ENCODE results near the gene RASSF3.
"Not testable (repeated sequence)": the region's sequence is repeated elsewhere in the genome, so short reads cannot be mapped to it uniquely, and the experiment has no call there.

Gene RASSF3

DNA sequence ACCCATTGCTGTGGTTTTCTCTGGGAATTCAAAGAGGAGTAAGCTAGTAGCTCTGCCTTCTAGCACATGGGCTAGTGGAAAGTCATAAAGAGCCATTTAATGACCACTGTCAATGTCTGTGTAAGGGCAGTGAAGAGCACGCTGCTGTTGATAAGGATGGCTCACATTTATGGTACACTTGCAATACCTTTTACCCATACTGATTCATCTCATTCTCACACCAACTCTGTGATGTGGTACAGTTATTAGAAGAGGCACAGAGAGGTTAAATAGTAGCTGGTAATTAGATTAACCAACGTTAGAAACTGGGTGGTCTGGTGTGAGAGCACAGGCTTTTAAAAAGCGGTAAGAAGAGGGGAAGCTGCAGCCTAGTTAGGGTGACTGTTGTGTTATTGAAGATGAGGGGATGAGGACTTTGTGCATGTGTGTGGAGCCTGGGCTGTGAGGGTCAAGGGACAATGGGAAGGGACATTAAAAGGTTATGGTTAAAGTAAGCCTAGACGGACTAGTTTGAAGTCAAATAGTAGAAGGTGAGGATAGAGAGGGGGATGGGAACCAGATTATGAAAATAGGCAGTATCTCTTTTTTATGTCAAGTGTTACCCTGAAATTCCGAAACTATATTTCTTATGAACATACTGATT is 25.2 kb downstream of the RASSF3 start:
- no peak for ATAC-seq
- Mint-ChIP-seq H3K27ac (peak overlapping the region; percentile 1), H3K36me3 (peaks cover 57% of the 10 kb centered on the region), H3K27me3 (no peaks in the 10 kb centered on the region), H3K4me3 (peak overlapping the region; percentile 3), H3K9me3 (peaks cover 7% of the 10 kb centered on the region), H3K4me1 (peaks cover 83% of the 10 kb centered on the region)

DNA sequence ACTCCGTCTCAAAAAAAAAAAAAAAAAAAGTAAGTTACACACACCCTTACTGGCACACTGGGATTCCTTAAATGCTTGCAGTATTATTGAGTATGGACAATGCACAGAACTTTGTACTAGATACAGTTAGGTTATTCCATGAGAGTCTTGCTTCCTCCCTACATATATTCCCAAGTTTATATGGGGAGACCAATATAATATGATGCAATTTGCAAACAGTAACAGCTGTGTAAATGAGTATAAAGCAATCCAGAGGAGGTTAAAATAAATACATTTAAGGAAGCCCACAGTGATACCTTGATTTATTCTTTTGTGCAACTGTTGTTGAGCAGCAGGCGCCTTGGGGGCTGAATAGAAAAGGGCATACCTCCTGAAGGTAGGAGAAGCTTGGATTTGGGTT is 26.6 kb downstream of the RASSF3 start:
- no peak for ATAC-seq
- H3K36me3 Mint-ChIP-seq, result peaks cover 44% of the 10 kb centered on the region
- H3K4me1 Mint-ChIP-seq, result peaks cover 79% of the 10 kb centered on the region
- peaks cover 7% of the 10 kb centered on the region for H3K9me3 Mint-ChIP-seq
- no peaks in the 10 kb centered on the region for H3K27me3 Mint-ChIP-seq
- H3K4me3 Mint-ChIP-seq, result no peak overlapping the region
- H3K27ac Mint-ChIP-seq, result peak overlapping the region; percentile 50

DNA sequence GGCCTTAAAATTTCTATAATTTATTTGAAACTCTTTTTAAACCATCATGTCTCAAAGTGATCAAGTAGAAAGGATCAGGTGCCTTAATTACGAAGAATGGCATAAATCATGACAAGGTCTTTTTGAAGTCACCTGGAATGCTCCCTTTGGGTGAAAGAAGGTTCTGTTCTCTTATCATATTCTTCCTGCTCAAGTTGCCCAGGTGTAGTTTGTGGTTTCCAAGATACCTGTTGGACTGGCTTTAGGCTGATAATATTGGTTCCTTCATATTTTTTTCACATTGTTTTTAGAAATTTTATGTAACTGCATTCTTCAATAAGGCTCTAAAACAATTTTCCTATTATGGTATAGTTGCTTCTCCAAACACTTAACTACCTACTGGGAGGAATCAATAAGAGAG is 29.2 kb downstream of the RASSF3 start:
- H3K9me3 Mint-ChIP-seq, result peaks cover 3% of the 10 kb centered on the region
- H3K4me1 Mint-ChIP-seq, result peaks cover 77% of the 10 kb centered on the region
- no peak overlapping the region for H3K27ac Mint-ChIP-seq
- H3K4me3 Mint-ChIP-seq, result no peak overlapping the region
- ATAC-seq, result no peak
- H3K27me3 Mint-ChIP-seq, result no peaks in the 10 kb centered on the region
- H3K36me3 Mint-ChIP-seq, result peaks cover 26% of the 10 kb centered on the region

DNA sequence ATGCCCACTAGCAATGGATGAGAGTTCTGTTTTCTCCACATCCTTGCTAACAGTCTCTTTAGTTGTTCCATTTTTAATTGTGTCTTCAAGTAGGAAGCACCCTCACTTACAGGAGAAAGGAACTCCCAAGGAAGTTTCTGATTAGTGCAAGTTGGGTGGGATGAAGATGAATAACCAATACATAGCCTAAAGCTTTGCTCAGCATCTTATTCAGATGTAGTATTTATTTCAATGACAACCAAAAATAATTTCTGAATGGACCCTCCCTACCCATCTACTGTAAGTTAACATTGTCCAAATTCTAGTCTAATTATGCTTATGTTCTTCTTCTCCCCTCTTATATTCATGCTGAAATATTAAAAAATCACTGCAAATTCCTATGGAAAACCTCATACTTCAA is 36.0 kb downstream of the RASSF3 start:
- ATAC-seq, result no peak
- H3K36me3 Mint-ChIP-seq, result peaks cover 16% of the 10 kb centered on the region
- H3K4me3 Mint-ChIP-seq, result no peak overlapping the region
- H3K4me1 Mint-ChIP-seq, result peaks cover 76% of the 10 kb centered on the region
- H3K27ac Mint-ChIP-seq, result peak overlapping the region; percentile 57
- H3K9me3 Mint-ChIP-seq, result no peaks in the 10 kb centered on the region
- no peaks in the 10 kb centered on the region for H3K27me3 Mint-ChIP-seq

DNA sequence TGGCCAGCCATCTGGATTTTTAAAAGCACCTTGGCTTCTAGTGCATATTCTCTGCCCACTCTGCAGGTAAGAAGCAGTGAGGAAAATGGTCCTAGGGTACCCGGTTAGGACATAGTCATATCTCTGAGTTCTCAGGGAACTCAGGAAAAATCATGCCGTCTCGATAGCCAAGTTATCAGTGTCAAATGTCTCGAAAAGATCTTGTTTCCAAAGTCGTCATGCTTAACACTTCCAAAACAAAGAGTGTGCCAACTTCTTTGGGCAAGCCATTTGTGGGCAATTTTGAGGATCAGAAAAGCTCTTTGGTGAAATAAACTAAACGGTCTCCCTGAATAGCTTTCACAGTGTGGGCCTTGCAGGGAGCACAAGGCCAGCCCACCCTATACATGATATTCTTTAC is 39.2 kb downstream of the RASSF3 start:
- Mint-ChIP-seq H3K27me3 (no peaks in the 10 kb centered on the region), H3K4me3 (no peak overlapping the region), H3K27ac (peak overlapping the region; percentile 51), H3K36me3 (peaks cover 16% of the 10 kb centered on the region), H3K9me3 (no peaks in the 10 kb centered on the region), H3K4me1 (peaks cover 75% of the 10 kb centered on the region)
- no peak for ATAC-seq

DNA sequence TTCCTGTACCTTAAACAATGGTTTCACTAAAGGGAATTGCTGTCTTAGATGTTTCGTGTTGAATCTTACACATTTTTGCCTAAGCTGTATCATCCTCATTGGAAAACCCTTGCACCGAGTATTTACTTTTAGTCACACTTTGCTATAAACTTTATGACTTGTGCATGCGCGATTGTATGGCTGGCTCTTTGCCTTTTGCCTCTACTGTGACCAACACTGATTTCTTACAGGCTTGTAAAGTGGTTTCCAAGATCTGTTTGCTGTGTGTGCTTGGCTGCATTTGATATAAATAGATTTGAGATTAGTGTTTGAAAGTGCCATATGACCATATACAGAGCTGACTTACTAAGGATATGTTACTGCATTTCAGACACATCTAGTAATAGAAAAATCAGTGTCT is 40.5 kb downstream of the RASSF3 start:
- no peak for ATAC-seq
- no peak overlapping the region for H3K4me3 Mint-ChIP-seq
- H3K9me3 Mint-ChIP-seq, result no peaks in the 10 kb centered on the region
- peaks cover 71% of the 10 kb centered on the region for H3K4me1 Mint-ChIP-seq
- H3K36me3 Mint-ChIP-seq, result peaks cover 16% of the 10 kb centered on the region
- H3K27me3 Mint-ChIP-seq, result no peaks in the 10 kb centered on the region
- peak overlapping the region; percentile 51 for H3K27ac Mint-ChIP-seq

DNA sequence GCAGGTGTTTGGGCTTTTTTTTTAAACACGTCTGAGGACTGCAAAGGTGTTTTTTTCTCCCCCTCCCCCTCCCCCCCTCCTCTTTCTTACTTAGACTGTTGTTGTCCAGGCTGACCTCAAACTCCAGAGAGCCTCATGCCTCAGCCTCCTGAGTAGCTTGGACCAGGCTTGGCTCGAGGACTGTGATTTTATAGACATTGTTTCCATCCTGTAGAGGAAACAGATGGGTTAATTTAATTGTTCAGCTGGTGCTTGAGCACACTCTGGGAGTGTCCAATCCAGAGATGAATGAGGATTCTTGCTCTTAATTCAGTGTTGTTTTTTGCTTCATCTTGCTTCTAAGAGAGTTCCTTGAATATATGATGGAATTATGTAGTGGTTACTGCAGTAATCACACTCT is 42.1 kb downstream of the RASSF3 start:
- H3K4me3 Mint-ChIP-seq, result no peak overlapping the region
- ATAC-seq, result no peak
- H3K27me3 Mint-ChIP-seq, result no peaks in the 10 kb centered on the region
- H3K4me1 Mint-ChIP-seq, result peaks cover 75% of the 10 kb centered on the region
- peak overlapping the region; percentile 63 for H3K27ac Mint-ChIP-seq
- peaks cover 30% of the 10 kb centered on the region for H3K36me3 Mint-ChIP-seq
- H3K9me3 Mint-ChIP-seq, result no peaks in the 10 kb centered on the region

DNA sequence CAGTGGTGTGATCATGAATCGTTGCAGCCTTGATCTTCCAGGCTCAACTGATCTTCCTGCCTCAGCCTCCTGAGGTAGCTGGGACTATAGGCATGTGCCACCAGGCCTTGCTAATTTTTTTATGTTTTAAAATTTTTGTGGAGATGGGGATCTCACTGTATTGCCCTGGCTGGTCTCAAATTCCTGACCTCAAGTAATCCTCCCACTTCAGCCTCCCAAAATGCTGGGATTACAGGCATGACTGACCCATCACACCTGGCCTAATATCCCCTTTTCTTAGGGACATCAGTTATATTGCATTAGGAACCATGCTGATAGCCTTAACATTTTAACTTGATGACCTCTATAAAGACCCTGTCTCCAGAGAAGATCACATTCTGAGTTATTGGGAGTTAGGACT is 42.8 kb downstream of the RASSF3 start:
- H3K4me1 Mint-ChIP-seq, result peaks cover 77% of the 10 kb centered on the region
- no peak for ATAC-seq
- peaks cover 33% of the 10 kb centered on the region for H3K36me3 Mint-ChIP-seq
- H3K27me3 Mint-ChIP-seq, result no peaks in the 10 kb centered on the region
- no peaks in the 10 kb centered on the region for H3K9me3 Mint-ChIP-seq
- H3K27ac Mint-ChIP-seq, result peak overlapping the region; percentile 63
- no peak overlapping the region for H3K4me3 Mint-ChIP-seq

DNA sequence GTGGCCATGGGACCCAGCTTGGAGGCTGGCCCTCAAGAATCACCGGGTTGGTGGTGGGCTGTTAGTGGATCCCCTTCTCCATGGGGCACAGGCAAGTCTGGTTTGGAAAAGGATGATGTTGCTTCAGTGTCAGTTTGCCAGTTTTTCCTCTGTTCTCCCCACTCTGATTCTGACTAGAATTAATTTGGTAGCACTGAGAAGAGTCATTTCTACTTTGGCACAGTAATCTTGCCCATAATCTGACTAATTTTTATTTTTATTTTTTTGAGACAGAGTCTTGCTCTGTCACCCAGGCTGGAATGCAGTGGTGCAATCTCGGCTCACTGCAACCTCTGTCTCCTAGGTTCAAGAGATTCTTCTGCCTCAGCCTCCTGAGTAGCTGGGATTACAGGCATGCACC is 43.6 kb downstream of the RASSF3 start:
- not testable (repeated sequence) for H3K27me3 Mint-ChIP-seq, H3K4me3 Mint-ChIP-seq, ATAC-seq, H3K9me3 Mint-ChIP-seq
- H3K27ac Mint-ChIP-seq, result peak overlapping the region; percentile 63
- peaks cover 80% of the 10 kb centered on the region for H3K4me1 Mint-ChIP-seq
- H3K36me3 Mint-ChIP-seq, result peaks cover 36% of the 10 kb centered on the region

DNA sequence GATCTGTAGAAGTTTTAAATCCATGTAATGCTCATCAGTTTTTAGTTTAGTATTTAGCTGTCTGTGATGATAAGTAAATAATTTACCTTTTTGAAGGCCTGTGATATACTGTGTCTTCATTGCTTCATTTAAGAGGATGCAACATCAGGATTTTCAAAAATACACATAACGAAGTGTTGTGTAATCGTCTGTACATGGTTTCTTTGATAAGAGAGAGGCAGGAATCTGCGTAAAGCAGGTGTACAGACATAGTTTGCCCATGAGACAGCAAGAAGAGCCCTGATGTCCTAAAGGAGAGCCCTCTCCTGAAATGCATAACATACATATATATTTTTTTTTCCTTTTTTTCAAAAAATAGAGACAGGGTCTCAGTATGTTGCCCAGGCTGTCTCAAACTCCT is 44.8 kb downstream of the RASSF3 start:
- Mint-ChIP-seq H3K9me3 (no peaks in the 10 kb centered on the region), H3K36me3 (peaks cover 25% of the 10 kb centered on the region), H3K27me3 (no peaks in the 10 kb centered on the region), H3K27ac (no peak overlapping the region), H3K4me1 (peaks cover 80% of the 10 kb centered on the region), H3K4me3 (no peak overlapping the region)
- no peak for ATAC-seq

DNA sequence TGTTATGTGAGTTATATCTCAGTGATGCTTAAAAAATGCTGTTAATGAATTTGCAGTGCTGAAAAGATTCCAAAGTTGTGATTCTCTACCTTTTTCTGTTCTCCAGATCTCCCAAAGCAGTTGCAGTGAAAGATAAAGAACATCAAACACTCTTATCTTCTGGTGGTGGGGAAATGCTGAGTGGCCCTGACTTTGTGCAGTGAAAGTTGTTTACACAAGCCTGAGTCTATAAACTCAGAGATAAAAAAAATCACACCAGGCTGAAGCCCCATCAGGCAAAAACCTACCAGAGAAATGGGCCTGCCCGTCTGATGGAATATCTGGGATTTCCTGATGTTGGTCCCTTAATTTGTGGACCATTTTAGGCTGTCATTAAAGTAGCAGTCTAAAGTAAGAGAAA is 46.1 kb downstream of the RASSF3 start:
- no peak for ATAC-seq

DNA sequence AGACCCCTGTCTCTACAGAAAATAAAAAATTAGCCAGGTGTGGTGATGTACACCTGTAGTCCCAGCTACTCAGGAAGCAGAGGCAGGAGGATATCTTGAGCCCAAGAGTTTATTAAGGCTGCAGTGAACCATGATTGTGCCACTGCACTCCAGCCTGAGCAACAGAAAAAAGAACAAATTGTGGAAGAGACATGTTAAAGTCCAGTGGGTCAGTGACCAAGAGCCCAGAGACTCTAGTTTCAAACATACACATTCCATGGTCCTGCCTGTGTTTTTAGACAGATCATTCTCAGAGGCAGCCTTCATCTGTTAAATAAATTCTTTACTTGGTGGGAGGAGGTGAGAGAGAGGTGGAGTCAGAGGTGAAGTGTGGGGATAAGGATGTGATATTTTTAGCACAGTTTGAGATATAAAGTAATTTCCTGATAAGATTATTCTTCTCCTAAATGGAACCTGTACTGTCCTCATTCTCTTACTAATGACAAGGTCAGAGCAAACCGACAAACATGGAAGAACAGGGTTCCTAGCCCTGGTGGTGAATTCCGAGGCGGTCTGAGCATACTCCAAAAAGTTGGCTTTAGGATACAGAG is 48.7 kb downstream of the RASSF3 start:
- Mint-ChIP-seq H3K4me3 (no peak overlapping the region), H3K9me3 (no peaks in the 10 kb centered on the region), H3K27me3 (no peaks in the 10 kb centered on the region), H3K36me3 (peaks cover 36% of the 10 kb centered on the region), H3K4me1 (peaks cover 82% of the 10 kb centered on the region), H3K27ac (peak overlapping the region; percentile 74)
- ATAC-seq, result no peak

More for the DNA sequence above, 46.1 kb downstream of the RASSF3 start:
- Mint-ChIP-seq H3K36me3 (peaks cover 25% of the 10 kb centered on the region), H3K27me3 (no peaks in the 10 kb centered on the region), H3K9me3 (no peaks in the 10 kb centered on the region), H3K4me1 (peaks cover 80% of the 10 kb centered on the region), H3K4me3 (no peak overlapping the region), H3K27ac (peak overlapping the region; percentile 74)

DNA sequence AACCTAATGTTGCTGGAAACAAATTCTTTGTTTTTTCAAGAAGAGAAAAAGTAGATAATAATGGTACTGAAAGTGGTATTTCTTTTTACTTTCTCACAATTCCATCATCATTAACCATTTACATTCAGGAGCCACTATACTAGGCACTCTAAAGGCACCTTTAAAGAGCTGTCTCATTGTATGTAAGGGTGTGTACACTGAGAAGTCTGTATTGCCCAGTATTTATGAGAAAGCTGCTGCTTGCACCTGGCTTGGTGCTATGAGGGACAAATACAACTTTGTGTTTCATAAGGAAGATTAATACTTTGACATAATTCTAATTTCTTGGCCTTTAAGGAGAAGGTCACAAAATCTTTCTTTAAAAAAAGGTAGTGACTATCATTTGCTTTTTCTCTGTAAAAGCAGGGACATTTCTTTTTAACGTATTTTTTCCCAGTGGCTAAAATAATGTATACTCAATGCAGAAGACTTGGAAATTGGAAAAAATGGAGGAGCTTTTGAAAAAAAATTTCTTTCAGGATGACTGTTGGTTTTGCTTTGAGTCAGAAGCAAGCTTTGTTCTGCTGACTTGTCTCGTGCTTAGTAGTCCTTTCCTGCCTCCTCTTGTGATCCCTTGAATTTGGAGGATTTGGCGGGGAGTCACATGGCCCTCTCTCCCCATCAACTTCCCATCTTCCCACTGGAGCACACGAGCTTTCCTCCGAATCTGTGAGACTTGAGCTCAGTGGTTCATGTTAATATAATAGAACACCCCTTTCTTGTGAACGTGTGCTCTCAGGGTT is 50.1 kb downstream of the RASSF3 start:
- H3K27ac Mint-ChIP-seq, result peak overlapping the region; percentile 48

DNA sequence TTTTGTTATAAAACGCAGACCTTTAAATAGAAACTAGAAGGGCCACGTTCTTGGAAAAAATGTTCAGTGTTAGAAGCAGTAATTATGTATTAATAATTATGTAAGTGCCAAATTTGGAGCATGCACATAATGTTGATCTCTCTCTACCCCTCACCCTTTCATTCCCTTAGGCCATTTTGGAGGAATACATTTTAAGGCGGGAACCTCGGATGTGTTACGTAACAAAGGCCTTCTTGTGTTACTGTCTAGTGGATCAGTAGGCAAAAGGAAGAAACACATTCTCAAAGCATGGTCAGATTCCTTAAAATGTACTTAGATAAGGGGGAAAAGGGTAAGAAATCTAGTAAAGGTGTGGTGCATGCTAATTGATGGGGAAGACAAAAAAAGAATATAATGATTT is 52.7 kb downstream of the RASSF3 start:
- Mint-ChIP-seq H3K27ac (peak overlapping the region; percentile 26), H3K4me1 (peaks cover 87% of the 10 kb centered on the region), H3K36me3 (peaks cover 17% of the 10 kb centered on the region), H3K27me3 (no peaks in the 10 kb centered on the region), H3K4me3 (no peak overlapping the region), H3K9me3 (no peaks in the 10 kb centered on the region)
- ATAC-seq, result no peak

More for the DNA sequence above, 50.1 kb downstream of the RASSF3 start:
- H3K4me1 Mint-ChIP-seq, result peaks cover 83% of the 10 kb centered on the region
- H3K27me3 Mint-ChIP-seq, result no peaks in the 10 kb centered on the region
- peak; percentile 35 for ATAC-seq
- no peak overlapping the region for H3K4me3 Mint-ChIP-seq
- H3K36me3 Mint-ChIP-seq, result peaks cover 36% of the 10 kb centered on the region
- H3K9me3 Mint-ChIP-seq, result no peaks in the 10 kb centered on the region

DNA sequence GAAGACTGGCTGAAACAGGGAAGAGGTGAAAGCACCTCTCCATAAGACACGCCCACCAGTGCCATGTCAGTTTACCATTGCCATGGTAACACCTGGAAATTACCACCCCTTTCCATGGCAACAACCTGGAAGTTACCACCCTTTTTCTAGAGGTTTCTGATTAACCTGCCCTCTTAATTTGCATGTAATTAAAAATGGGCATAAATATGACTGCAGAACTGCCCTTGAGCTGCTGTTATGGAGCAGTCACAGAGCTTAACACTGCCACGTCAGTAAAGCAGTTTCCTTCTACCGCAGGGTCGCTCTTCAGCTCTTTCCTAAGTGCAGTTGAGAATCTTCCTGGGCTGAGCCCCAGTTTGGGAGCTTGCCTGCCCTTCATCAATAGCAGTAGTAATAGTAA is 55.2 kb downstream of the RASSF3 start:
- H3K4me1 Mint-ChIP-seq, result peaks cover 87% of the 10 kb centered on the region
- H3K4me3 Mint-ChIP-seq, result peak overlapping the region; percentile 36

More for the DNA sequence above, 55.2 kb downstream of the RASSF3 start:
- Mint-ChIP-seq H3K36me3 (peaks cover 15% of the 10 kb centered on the region), H3K27ac (peak overlapping the region; percentile 87), H3K27me3 (no peaks in the 10 kb centered on the region), H3K9me3 (no peaks in the 10 kb centered on the region)
- ATAC-seq, result peak; percentile 63

All from stimulated activated memory B cell treated with anti-CD40 and anti-IgM and Interleukin-4, amounts not matched to agents 10 μg/mL and 1 μg/mL and 100 μg/mL, for 72 hours (primary cell).